GM18502 (cell line): ENCODE results near the gene TESPA1.
A peak's percentile ranks its signal among the peaks of the same experiment; 100 is the strongest.
"Not testable (repeated sequence)": the region's sequence is repeated elsewhere in the genome, so short reads cannot be mapped to it uniquely, and the experiment has no call there.

ENCODE experiments used
- ATAC-seq: cut with Tn5 transposase; IDR thresholded peaks from one replicate; pipeline ENCODE4 v1.9.1; 2021; ENCODE audit warnings: mild to moderate bottlenecking; ENCODE audit not compliant: unreplicated experiment, poor library complexity

The TESPA1 gene

DNA sequence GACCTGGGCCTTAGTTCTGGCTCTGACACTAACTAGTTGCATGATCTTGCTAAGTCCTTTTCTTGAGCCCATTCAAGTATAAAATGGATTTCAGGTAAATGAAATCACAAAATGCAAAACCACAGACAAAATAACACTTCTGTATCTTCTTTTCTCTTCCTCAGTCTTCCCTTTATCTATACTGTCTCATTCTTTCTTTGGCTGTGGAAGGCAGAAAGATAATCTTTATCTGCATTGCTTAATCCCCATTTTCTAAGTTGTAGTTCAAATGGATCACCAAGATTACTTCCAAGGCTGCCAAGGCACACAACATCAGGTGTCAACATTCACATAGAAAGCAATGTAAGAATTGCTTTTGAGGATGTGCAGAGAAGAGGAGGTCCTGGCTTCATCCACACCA, 30.3 kb downstream of the TESPA1 start:
- ATAC-seq: no peak

DNA sequence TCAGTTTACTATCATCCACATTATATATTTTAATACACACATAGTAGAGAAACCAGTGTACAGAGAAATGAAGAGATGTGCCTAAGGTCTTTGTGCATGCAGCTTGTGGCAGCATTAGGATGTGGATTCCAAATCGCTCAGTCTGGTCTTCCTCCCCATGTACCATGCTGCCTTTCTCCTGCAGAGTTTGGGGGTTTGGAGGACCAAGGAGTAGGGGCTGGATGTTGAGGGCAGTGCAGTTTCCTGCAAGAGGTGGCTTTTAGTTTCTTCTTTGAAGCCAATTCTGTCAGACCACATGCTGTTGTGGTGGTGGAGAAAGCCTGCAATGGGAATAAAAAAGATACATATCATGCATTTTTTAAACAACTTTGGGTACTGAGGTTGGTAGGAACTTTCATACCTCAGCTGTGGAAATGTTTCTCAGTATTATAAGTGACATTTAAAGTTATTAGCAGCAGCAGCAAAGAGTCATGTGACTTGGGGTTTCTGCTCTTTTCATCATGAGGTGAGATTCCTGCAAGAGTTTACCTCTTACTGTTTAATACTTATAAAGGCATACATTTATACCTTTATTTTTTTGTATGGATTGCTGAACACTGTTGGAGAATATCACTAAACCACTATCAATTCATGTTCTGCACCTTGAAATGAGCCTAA, 34.4 kb downstream of the TESPA1 start:
- ATAC-seq: no peak

DNA sequence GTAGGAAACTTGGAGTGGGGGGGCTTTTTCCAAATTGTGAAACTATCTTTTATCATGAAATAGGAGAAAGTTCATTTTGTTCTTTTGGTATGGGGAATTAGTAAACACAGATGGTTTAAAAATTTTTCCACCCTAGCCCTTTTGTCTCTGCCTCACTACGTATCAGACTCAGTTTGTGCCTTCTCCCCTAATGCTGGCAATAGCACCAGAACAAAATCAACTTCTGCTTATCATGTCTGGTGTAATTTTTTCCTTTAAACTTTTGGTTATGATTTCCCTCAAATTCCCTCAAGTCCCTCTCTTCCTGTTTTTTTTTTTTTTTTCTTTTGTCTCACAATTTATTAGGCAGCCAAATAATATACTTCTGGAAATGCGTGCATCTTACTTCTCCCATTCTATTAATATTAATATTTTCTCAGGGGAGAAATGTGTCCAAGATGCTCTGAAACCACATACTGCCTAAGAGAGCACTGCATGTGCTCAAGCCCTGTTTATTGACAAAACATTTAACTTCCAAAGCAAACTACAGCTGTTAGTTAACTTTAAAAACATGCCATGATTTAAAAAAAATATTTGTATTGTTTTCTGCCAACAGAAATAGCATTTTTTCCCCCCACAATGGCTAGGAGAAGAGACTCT, 35.4 kb downstream of the TESPA1 start:
- ATAC-seq: no peak

DNA sequence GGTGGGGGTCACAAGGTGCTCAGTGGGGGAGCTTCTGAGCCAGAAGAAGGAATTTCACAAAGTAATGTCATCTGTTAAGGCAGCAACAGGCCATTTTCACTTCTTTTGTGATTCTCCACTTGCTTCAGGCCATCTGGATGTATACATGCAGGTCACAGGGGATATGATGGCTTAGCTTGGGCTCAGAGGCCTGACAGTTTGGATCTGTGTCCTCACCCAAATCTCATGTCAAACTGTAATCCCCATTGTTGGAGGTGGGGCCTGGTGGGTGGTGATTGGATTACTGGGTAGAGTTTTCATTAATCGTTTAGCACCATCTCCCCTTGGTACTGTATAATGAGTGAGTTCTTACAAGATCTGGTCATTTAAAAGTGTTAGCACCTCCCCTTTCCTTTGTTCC, 36.4 kb downstream of the TESPA1 start:
- no peak for ATAC-seq

DNA sequence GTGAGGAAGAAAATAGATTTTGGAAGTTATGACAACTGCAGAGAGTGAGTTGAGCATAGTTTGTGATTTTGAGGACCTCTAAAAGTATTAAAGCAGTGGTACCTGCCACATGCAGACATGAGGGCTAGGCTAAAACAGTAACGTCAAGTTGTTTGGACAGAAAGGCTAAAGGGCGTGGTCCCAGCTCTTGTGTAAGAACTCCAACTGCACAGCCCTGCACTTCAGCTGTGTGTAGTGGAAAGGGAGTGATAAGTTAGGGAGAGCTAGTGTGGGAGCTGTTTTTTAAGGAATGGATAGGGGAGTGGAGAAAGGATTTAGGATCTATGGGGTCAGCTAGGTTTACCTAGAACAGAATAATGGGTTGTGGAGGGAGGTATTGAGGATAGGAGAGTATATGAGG, 39.5 kb downstream of the TESPA1 start:
- no peak for ATAC-seq

DNA sequence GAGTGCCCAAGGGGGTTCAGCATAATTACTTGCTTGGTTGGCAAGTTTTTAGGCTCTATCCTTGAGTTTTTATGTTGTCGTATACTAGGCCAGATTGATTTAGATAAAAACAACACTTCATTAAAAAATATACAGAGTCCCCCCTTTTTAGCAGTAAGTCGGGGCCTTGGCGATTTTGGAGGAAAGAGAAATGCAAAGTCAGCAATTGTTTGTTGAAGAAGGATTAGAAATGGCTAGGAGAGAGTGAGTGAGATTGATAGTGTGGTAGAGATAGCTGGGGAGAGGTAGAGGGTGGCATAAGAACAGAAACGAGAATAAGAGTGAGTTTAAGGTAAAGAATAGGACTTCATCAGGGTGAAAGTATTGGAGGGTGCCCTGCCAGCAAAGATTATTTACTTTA, 41.3 kb downstream of the TESPA1 start:
- ATAC-seq: not testable (repeated sequence)

DNA sequence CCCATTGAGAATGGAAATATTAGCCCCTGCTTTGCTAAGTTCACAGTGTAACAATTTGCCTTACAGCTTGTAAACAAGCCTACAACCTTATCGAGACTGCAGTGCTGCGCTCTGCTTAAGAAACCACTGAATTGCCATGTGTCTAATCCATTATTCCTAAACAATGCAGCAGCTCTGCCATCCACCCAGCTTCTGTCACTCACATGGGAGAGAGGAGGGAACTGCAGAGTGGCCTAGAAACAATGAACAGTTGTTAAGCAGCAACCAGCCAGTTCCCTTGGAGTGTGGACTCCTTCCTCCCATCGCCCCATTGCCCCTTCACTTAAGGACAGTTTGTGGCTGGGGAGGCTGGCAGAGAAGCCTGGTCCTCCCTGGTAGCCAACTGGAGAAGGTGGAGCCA, 42.9 kb downstream of the TESPA1 start:
- no peak for ATAC-seq

DNA sequence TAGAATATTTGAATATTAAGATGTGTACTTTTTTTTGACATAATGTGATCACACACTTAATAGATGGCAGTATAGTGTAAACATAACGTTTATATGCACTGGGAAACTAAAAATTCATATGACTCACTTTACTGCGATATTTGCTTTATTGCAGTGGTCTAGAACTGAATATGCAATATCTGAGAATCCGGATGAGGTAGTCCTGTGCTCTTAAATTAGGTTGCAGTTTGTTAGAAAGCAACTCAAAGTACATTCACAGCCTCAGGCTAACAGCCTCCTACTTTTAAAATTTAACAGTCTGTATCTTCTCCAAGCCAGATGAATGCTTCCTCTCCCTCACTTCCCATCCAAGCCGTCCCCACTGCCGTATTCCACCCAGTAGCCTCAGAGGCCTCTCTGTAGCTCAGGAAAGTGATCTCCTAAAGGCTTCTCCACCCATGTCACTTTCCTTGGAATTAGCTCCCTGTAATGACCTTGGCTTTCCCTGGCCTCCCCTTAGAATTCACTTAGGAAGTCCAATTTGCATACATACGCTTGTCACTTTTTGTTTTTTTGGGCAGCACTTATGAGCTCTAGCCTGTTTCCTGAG, 43.7 kb downstream of the TESPA1 start:
- no peak for ATAC-seq

DNA sequence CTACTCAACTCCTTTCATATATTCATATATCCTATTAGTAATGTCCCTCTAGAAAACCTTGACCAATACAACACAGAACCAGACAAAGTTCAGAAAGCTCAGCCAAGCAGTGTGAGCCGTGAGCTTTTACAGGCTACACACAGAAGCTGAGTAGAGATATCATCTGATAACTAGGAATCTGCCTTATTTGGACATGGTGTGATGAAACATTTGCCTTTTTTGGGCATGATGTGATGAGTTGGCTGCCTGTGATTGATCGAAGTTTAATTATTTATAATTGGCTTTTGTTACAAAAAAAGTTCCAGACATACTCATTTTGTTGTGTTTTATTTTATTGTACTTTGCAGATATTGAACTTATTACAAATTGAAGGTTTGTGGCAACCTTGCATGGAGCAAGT, 46.6 kb downstream of the TESPA1 start:
- ATAC-seq: no peak

DNA sequence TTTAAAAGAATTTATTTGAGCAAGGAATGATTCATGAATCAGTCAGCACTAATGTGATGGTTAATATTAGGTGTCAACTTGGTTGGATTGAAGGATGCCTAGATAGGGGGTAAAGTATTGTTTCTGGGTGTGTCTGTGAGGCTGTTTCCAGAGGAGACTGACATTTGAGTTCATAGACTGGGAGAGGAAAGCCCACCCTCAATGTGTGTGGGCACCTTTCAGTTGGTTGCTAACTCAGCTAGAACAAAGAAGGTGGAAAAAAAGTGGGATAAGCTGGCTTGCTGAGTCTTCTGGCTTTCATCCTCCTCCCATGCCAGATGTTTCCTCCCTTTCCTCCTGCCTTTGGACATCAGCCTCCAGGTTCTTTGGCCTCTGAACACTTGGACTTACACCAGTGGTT, 47.2 kb downstream of the TESPA1 start:
- no peak for ATAC-seq

DNA sequence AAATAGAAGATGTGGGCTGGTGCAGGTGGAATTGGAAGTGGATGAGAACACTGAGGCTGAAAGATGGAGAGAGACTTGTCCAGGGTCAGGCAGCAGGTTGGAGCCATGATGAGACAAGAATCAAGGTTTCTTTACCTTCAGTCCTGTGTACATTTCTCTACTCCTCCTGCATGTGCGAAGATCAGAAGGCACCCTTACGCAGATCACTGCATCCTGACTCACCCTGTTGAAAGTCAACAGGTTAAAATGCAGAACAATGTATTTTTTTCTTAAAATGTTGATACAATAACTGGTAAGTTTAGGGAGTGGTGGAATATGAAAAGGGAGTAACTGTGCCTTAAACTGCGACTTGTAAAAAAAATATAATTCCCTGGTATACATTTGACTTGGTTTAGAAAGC, 47.8 kb downstream of the TESPA1 start:
- no peak for ATAC-seq

DNA sequence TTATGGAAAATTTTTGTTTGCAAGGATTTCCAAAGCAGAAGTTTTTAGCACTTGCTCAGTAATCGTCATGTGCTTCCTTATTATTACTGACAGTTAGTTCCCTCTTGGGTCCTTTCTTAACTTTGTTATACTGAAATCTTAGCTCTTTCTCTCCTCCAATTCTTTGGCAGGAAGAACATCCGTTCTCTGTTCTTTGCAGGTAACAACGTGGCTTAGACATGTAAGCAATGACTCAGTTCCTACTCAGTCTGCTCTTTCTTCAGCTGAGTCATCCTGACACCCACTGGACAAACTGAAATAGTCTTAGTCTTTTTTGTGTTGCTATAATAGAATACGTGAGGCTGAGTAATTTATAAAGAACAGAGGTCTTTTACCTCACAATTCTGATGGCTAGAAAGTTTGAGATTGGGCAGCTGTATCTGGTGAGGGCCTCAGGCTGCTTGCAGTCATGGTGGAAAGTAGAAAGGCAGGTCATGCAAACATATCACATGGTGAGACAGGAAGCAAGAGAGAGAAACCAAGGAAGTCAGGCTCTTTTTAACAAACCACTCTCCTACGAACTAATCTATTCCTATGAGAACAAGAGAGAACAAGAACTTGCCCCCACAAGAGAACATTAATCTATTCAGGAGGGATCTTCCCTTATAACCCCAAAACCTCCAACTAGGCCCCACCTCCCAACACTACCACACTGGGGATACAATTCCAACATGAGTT, 49.2 kb downstream of the TESPA1 start:
- ATAC-seq: peak; percentile 99

DNA sequence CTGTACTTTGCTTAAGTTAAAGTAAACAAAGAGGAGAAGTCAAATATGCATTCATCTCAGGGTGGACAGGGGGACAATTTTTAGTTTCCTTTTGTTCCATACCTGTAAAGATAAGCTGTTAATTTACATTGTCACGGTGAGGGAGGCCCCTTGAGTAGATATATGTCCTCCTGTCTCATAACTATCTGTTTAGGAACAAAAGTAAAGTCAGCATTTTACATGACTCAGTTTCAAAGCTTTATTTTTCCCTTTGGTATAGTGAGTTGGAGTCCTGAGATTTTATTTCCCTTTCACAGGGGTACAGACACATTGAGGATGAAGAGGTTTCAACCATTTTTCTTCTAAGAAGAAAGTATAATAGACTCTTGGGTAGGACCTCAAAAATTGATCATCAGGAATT, 50.1 kb downstream of the TESPA1 start:
- no peak for ATAC-seq

DNA sequence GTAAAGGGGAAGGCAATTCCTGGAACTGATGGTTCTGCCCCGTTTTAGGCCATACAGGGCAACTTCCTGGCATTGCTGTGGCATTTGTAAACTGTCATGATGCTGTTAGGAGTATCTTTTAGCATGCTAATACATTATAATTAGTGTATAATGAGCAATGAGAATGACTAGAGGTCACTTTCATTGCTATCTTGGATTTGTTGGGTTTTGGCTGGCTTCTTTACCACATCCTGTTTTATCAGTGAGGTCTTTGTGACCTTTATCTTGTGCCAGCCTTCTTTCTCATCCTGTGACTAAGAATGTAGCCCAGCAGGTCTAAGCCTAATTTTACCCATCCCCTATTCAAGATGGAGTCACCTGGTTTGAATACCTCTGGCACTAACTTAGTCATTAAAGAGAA, 51.2 kb downstream of the TESPA1 start:
- no peak for ATAC-seq

DNA sequence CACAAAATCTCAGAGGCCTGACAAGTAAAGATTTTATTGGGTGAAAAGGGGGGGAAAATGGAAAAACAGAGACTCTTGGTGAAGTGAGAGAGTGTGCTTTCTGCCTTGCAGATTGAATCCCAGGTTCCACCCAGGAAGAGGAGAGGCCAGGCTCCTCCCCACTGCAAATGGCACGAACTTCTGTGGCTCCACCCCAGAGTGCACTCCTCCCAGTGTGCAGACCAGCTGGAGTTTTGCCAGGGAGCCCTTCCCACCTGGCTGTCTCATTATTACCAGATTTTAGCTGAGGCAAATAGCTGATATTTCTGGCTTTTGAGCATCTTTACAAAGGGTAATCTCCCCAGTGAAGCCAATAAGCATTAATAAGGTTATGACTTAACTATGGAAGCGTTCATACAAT, 51.9 kb downstream of the TESPA1 start:
- ATAC-seq: no peak

DNA sequence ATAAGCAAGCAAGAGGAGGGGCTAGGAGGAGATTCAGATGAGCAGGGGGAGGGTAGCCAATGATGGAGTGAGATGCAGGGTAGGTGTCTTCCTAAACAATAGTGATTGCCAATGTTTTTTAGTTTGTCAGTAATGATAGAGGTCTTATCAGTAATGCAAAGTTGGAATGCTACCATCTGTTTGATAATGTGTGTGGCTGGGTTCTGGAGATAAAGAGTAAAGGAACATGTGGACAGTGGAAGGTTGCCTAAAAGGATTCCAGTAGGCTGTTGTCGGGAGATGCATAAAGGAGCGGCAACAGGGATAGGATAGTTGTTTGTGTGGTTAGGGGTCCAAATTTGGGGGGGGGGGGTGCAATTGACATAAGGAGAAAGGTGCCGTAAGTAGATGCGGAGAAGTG, 52.5 kb downstream of the TESPA1 start:
- no peak for ATAC-seq

DNA sequence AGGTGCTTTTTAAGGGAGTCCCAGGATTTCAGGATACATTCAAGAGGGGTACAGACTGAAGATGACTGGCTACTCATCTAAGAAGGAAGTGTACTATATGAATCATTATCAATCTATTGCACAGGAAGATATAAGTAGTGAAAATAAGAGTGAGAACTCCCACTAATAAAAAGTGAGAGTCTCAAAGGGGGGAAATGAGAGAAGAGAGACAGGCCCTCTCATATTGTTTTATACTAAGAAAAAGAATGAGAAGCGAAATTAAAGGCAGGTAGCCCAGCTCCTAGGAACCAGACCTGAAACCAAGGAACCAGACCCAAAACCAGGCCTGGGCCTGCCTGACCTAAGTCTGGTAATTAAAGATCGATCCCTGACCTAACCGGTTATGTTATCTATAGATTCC, 54.6 kb downstream of the TESPA1 start:
- ATAC-seq: no peak

DNA sequence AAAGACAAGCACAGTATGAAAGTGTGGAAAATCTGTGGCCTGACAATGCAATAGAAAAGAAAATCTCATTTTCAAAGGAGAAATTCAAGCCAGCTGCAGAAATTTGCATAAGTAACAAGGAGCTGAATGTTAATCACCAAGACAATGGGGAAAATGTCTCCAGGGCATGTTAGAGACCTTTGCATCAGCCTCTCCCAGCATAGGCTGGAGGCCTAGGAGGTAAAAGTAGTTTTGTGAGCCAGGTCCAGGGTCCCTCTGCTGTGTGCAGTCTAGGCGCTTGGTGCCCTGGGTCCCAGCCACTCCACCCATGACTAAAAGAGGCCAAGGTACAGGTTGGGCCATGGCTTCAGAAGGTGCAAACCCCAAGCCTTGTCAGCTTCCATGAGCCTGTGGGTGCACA, 58.3 kb downstream of the TESPA1 start:
- ATAC-seq: no peak

DNA sequence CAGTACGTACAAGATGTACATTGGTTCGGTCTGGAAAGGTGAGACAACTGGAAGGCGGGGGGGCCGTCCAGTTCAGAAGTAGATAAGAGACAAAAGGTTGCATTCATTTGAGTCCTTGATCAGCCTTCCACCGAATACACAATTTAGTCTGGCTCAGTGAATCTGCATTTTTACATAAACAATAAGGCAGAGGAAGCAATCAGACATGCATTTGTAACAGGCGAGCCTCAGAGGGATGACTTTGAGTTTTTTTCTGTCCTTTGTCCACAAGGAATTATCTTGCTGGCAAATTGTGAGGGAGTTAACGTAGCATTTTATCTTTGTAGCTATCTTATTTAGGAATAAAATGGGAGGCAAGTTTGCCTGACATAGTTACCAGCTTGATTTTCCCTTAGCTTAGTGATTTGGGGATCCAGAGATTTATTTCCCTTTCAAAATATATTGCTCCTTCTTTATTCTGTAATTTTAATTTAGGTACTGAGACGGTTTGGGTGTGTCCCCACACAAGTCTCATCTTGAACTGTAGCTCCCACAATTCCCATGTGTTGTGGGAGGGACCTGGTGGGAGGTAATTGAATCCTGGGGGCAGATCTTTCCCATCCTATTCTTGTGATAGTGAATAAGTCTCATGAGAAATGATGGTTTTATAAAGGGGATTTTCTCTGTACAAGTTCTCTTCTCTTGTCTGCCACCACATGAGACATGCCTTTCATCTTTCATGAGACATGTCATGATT, 59.4 kb downstream of the TESPA1 start:
- ATAC-seq: no peak

DNA sequence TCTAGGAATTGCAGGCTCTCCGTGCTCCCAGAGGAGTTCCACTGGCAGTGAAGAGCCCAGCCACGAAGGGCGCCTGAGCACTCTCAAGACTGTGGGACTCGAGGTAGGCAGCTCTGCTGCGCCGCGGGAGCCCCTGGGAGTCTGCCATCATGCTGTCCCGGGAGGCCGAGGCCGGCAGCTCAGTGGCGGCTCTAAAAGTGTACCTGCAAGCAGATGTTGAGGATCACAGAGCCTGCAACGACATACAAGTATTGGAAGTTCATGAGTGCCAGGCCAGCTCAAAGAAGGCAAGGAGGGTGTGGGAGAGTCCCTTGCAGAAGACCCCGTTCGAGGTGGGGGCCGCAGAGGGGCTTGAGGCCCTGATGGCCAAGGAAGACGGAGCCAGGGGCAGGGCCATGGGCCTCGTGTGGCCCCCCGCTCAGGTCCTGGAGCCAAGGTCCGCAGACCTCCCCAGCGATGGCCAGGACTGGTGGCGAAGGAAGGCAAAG, 67.5 kb downstream of the TESPA1 start:
- ATAC-seq: no peak
